GM12892 (cell line): ENCODE measurements around the gene RFX8.

Experiments
- DNase-seq: peaks from one replicate; pipeline ENCODE4 v3.0.0; 2011; ENCODE audit not compliant: insufficient read length
- FAIRE-seq: peaks from 2 replicates; lab custom pipeline; 2011; peaks lifted over from hg19 to GRCh38; lab: Jason Lieb, UNC
- POLR2A ChIP-seq: IDR thresholded peaks from 2 replicates; pipeline ENCODE4 v1.6.1; 2011; ENCODE audit warnings: low read depth, low read length, control low read depth
- POLR2AphosphoS5 ChIP-seq: IDR thresholded peaks from 2 replicates; pipeline ENCODE4 v1.6.1; 2011; ENCODE audit warnings: low read depth, low read length, control low read depth
- TAF1 ChIP-seq: IDR thresholded peaks from 2 replicates; pipeline ENCODE4 v1.6.1; 2011; ENCODE audit warnings: low read depth, mild to moderate bottlenecking, control low read depth, low read length, borderline replicate concordance

RFX8 gene

DNA sequence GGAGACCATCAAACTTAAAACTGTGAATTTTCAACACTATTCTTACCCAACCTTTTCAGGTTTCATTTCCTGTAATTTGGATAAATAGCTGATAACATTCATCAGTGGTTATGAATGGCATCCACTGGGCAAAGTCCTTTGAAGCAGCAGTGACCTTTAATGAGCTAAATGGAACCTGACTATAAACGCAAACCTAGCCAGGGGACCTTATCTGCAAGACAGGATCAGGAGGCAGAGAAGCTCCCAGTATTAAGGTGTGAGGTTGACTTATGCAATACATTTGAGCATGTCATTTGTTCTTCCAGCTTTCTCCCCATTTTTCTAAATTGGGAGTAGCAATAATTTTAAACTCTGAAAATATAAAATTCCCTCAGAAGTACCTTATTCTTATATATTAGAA lies 126.0 kb downstream of the RFX8 start:
- TF ChIP-seq TAF1 (no peak), POLR2A (no peak), POLR2AphosphoS5 (no peak)
- no peak for FAIRE-seq
- DNase-seq, result no peak
